Body of pancreas (tissue), 4 donors: ENCODE data around the gene SBF2. TPM values are rescaled to one million over a fixed set of nuclear protein-coding genes. Genes with fewer than 3 reads are reported as not detected.
"Not testable (repeated sequence)": the region's sequence is repeated elsewhere in the genome, so short reads cannot be mapped to it uniquely, and the experiment has no call there.

Source experiments
- ATAC-seq: fragments of 150-250 bp; one replicate; pipeline ENCODE4 v1.9.1; 2016
- DNase-seq, 4 donors: peaks; one replicate each; pipeline ENCODE4 v3.0.0-alpha.2; 2019
- H3K27ac ChIP-seq, 4 donors: fragments of 200-600 bp; sonication (generic); 1 replicate in 3 of 4; 2 replicates in 1 of 4; pipeline versions ENCODE4 v1.5.1 to v1.6.1; 2016 to 2019; ENCODE audit warnings: mild to moderate bottlenecking in 1 of 4, mixed read lengths in 1 of 4, moderate library complexity in 1 of 4
- H3K27me3 ChIP-seq, 2 donors: fragments of 200-600 bp; sonication (generic); one replicate each; pipeline ENCODE4 v1.6.0; 2016; ENCODE audit warnings: mild to moderate bottlenecking in 1 of 2
- H3K36me3 ChIP-seq, 2 donors: fragments of 200-600 bp; sonication (generic); replicated peaks in 1 of 2; 2 replicates each; pipeline ENCODE4 v1.5.1; 2016; ENCODE audit warnings: low read depth in 2 of 2; ENCODE audit not compliant: insufficient read depth in 1 of 2
- H3K4me1 ChIP-seq: fragments of 200-600 bp; sonication (generic); one replicate; pipeline ENCODE4 v1.6.0; 2016
- H3K4me3 ChIP-seq, 2 donors: fragments of 200-600 bp; sonication (generic); 1 replicate in 1 of 2; 2 replicates in 1 of 2; pipeline ENCODE4 v1.5.1; 2016 to 2019
- H3K9me3 ChIP-seq, 3 donors: fragments of 200-600 bp; sonication (generic); 1 replicate in 2 of 3; 2 replicates in 1 of 3; pipeline ENCODE4 v1.5.1; 2016
- POLR2A ChIP-seq, 3 donors: fragments of 450-650 bp; IDR thresholded peaks; one replicate each; pipeline ENCODE4 v1.6.1; 2016; ENCODE audit warnings: antibody characterized with exemption in 3 of 3, mild to moderate bottlenecking in 2 of 3
- WGBS, 2 donors: methylation state at CpG; one replicate each; pipeline ENCODE4 v1.1.5; 2017; 5-methylcytosine and 5-hydroxymethylcytosine counted together
- intact Hi-C: fragments of 100-400 bp; cut with DNase I; formaldehyde crosslinking; loops from one replicate; pipeline ENCODE4 v1.15.1; 2023
- total RNA-seq, 2 donors: library from RNA; depleted of rRNA; stranded (reverse); fragments of >200 nt; gene quantifications; one replicate each; pipeline ENCODE4 v1.1.0, GENCODE V29; 2016
- TF ChIP-seq, protein P1 (sequence below), 7 experiments: fragments of 450-650 bp in 4 of 7; fragments of 200-600 bp in 3 of 7; sonication (generic) in 3 of 7; IDR thresholded peaks; one replicate each; pipeline ENCODE4 v1.5.1; 2016 to 2019; ENCODE audit warnings: antibody characterized with exemption in 7 of 7

Gene SBF2
- total RNA-seq, 2 donors from 2014 or later: 23.6 to 38.9 TPM

DNA sequence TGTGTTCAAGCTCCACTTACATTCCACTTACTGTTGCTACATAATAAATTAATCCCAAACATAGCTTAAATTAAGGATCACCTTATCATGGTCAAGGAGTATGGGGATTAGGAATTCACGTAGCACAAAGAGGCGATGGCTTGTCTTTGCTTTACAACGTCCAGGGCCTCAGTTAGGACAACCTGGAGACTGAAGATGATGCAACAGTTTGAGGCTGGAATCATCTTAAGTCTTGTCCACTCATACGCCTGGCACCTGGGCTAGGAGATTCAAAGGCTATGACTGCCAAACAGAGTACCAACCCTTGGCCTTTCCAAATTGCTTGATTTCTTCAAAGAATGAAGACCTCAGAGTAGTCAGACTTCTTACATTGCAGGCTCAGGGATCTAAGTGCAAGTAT lies 149.1 kb downstream of the SBF2 start:
- no peak for TF ChIP-seq POLR2A (IDR thresholded peaks at IDR 0.05)
- TF ChIP-seq, protein P1, sequence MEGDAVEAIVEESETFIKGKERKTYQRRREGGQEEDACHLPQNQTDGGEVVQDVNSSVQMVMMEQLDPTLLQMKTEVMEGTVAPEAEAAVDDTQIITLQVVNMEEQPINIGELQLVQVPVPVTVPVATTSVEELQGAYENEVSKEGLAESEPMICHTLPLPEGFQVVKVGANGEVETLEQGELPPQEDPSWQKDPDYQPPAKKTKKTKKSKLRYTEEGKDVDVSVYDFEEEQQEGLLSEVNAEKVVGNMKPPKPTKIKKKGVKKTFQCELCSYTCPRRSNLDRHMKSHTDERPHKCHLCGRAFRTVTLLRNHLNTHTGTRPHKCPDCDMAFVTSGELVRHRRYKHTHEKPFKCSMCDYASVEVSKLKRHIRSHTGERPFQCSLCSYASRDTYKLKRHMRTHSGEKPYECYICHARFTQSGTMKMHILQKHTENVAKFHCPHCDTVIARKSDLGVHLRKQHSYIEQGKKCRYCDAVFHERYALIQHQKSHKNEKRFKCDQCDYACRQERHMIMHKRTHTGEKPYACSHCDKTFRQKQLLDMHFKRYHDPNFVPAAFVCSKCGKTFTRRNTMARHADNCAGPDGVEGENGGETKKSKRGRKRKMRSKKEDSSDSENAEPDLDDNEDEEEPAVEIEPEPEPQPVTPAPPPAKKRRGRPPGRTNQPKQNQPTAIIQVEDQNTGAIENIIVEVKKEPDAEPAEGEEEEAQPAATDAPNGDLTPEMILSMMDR (IDR thresholded peaks at IDR 0.05): no peak
- H3K27me3 ChIP-seq: no peaks in the 10 kb centered on the region
- H3K27ac ChIP-seq: no peak overlapping the region
- 81 to 88% methylated on average over 4 of the region's 4 CpGs for WGBS, 2 donors
- H3K4me1 ChIP-seq: no peaks in the 10 kb centered on the region
- DNase-seq (no peak), ATAC-seq (no peak)
- H3K9me3 ChIP-seq: peaks cover 0 to 4% (median 0%) of the 10 kb centered on the region in 3 donors
- intact Hi-C loops: no loop called here
- H3K36me3 ChIP-seq: no peaks in the 10 kb centered on the region
- no peak overlapping the region for H3K4me3 ChIP-seq

DNA sequence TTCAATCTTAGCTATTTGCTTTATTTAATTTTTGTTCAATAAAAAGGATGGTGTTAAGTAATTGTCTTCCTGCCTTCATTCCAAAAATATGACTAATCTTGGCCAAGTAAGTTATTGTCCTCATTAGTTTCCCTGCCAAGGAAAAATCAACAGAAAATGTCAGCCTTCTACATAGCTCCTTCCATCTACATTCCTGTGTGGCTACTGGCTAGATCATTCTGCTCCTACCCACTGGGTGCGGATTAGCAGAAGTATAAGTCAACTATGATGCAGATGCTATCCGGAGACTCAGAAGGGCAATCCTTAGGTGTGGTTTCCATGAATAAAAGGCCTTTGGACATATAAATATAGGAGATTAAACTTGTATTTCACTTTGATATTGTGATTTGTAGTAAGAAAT lies 154.4 kb downstream of the SBF2 start:
- no peaks in the 10 kb centered on the region for H3K36me3 ChIP-seq
- H3K9me3 ChIP-seq: no peaks in the 10 kb centered on the region
- H3K27me3 ChIP-seq: no peaks in the 10 kb centered on the region
- no peak overlapping the region for H3K4me3 ChIP-seq
- H3K27ac ChIP-seq: no peak overlapping the region
- TF ChIP-seq POLR2A (IDR thresholded peaks at IDR 0.05): no peak
- TF ChIP-seq, protein P1 (IDR thresholded peaks at IDR 0.05): no peak
- DNase-seq (no peak), ATAC-seq (peak; percentile 35)
- 78 to 86% methylated on average over 2 of the region's 2 CpGs for WGBS, 2 donors
- no peaks in the 10 kb centered on the region for H3K4me1 ChIP-seq
- intact Hi-C loops: no loop called here

DNA sequence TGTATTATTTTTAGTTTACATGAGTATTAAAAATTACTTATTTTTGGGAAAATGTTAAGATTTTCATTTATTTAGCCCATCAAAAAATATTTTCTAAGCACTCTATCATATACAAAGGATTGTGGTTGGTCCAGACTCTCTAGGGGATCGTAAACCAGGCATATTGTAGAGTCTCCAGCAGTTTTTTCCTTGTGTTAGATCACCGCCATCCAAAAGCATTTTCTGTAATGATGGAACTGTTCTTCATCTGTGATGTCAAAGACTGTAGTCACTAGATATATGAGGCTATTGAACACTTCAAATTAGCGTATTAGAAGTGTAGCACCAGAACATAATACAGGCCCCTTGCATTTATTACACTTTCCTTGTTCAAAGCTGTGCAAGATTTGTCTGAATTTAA lies 154.9 kb downstream of the SBF2 start:
- no peak for TF ChIP-seq POLR2A (IDR thresholded peaks at IDR 0.05)
- TF ChIP-seq, protein P1 (IDR thresholded peaks at IDR 0.05): no peak
- DNase-seq: no peak
- Histone ChIP-seq H3K4me1 (no peaks in the 10 kb centered on the region), H3K36me3 (no peaks in the 10 kb centered on the region), H3K27me3 (no peaks in the 10 kb centered on the region), H3K4me3 (no peak overlapping the region), H3K27ac (no peak overlapping the region), H3K9me3 (no peaks in the 10 kb centered on the region)
- WGBS, 2 donors: 93 to 98% methylated on average over 3 of the region's 3 CpGs
- intact Hi-C loops: no loop called here
- no peak for ATAC-seq

GRCh38 chr11:10134975-10135481 lies 159.0 kb downstream of the SBF2 start:
- no peaks in the 10 kb centered on the region for H3K9me3 ChIP-seq
- intact Hi-C loops: no loop called here

GRCh38 chr11:10134226-10134625 lies 159.8 kb downstream of the SBF2 start:
- H3K36me3 ChIP-seq, H3K4me3 ChIP-seq, DNase-seq, H3K4me1 ChIP-seq, H3K27ac ChIP-seq, H3K27me3 ChIP-seq, ATAC-seq, intact Hi-C loops, H3K9me3 ChIP-seq: not testable (repeated sequence)
- 94 to 96% methylated on average over 1 of the region's 1 CpG for WGBS, 2 donors

More at GRCh38 chr11:10134975-10135481, 159.0 kb downstream of the SBF2 start:
- ATAC-seq (no peak), DNase-seq (no peak)
- WGBS, 2 donors: 93 to 100% methylated on average over 5 of the region's 5 CpGs
- Histone ChIP-seq H3K27me3 (no peaks in the 10 kb centered on the region), H3K27ac (no peak overlapping the region), H3K4me3 (no peak overlapping the region), H3K4me1 (no peaks in the 10 kb centered on the region), H3K36me3 (no peaks in the 10 kb centered on the region)
- TF ChIP-seq, protein P1 (IDR thresholded peaks at IDR 0.05): no peak
- no peak for TF ChIP-seq POLR2A (IDR thresholded peaks at IDR 0.05)

- 94 to 100% methylated on average over 2 to 7 of the region's 23 CpGs for WGBS, 2 donors
- intact Hi-C loops, H3K27ac ChIP-seq, H3K9me3 ChIP-seq, DNase-seq, H3K4me1 ChIP-seq, H3K4me3 ChIP-seq, H3K27me3 ChIP-seq, H3K36me3 ChIP-seq, ATAC-seq: not testable (repeated sequence)
Observed at GRCh38 chr11:10133251-10133650, 160.8 kb downstream of the SBF2 start.
